Trophoblast cell (in vitro differentiated cells and primary cell): ENCODE measurements around the gene SERPINB1.

Experiments used
- DNase-seq, 2 donors: peaks; one replicate each; pipeline ENCODE4 v3.0.0-alpha.2; 2016
- H2AFZ ChIP-seq: 2 replicates; pipeline ENCODE4 v1.6.1; 2013; ENCODE audit warnings: low read length, moderate library complexity, mild to moderate bottlenecking; ENCODE audit not compliant: insufficient read depth, poor library complexity
- H2AK5ac ChIP-seq: 2 replicates; pipeline ENCODE4 v1.6.1; 2013; ENCODE audit warnings: mild to moderate bottlenecking, low read length
- H2BK120ac ChIP-seq: 2 replicates; pipeline ENCODE4 v1.6.1; 2013; ENCODE audit warnings: low read length, mild to moderate bottlenecking, moderate library complexity; ENCODE audit not compliant: insufficient read depth, poor library complexity
- H2BK12ac ChIP-seq: 2 replicates; pipeline ENCODE4 v1.6.1; 2013; ENCODE audit warnings: mild to moderate bottlenecking, low read length, moderate library complexity
- H2BK5ac ChIP-seq: 2 replicates; pipeline ENCODE4 v1.6.1; 2013; ENCODE audit warnings: low read length, low read depth, moderate library complexity, mild to moderate bottlenecking; ENCODE audit not compliant: poor library complexity
- H3K14ac ChIP-seq: 2 replicates; pipeline ENCODE4 v1.6.1; 2013; ENCODE audit warnings: mild to moderate bottlenecking, low read length
- H3K18ac ChIP-seq: 2 replicates; pipeline ENCODE4 v1.6.1; 2013; ENCODE audit warnings: mild to moderate bottlenecking, low read length
- H3K23ac ChIP-seq: 2 replicates; pipeline ENCODE4 v1.6.1; 2013; ENCODE audit warnings: low read length
- H3K27ac ChIP-seq: 2 replicates; pipeline ENCODE4 v1.5.1; 2013; ENCODE audit warnings: low read depth, mild to moderate bottlenecking, inconsistent platforms, low read length, moderate library complexity
- H3K27me3 ChIP-seq: 2 replicates; pipeline ENCODE4 v1.6.1; 2013; ENCODE audit warnings: inconsistent platforms, mild to moderate bottlenecking, low read length, moderate library complexity; ENCODE audit not compliant: insufficient read depth
- H3K36me3 ChIP-seq, 2 experiments: 1 replicate in 1 of 2; 2 replicates in 1 of 2; pipeline ENCODE4 v1.6.1; 2013; ENCODE audit warnings: low read length in 2 of 2, mild to moderate bottlenecking in 2 of 2, moderate library complexity in 1 of 2; ENCODE audit not compliant: insufficient read depth in 2 of 2, control insufficient read depth in 1 of 2
- H3K4ac ChIP-seq: 2 replicates; pipeline ENCODE4 v1.6.1; 2013; ENCODE audit warnings: low read depth, mild to moderate bottlenecking, low read length, moderate library complexity
- H3K4me1 ChIP-seq, 2 experiments: 1 replicate in 1 of 2; 2 replicates in 1 of 2; pipeline ENCODE4 v1.6.1; 2013; ENCODE audit warnings: low read length in 2 of 2, mild to moderate bottlenecking in 2 of 2, moderate library complexity in 1 of 2; ENCODE audit not compliant: insufficient read depth in 2 of 2, control insufficient read depth in 1 of 2
- H3K4me2 ChIP-seq: 2 replicates; pipeline ENCODE4 v1.6.1; 2013; ENCODE audit warnings: inconsistent platforms, mild to moderate bottlenecking, low read length, moderate library complexity
- H3K4me3 ChIP-seq: 2 replicates; pipeline ENCODE4 v1.5.1; 2013; ENCODE audit warnings: mild to moderate bottlenecking, low read depth, low read length, inconsistent platforms
- H3K79me1 ChIP-seq: one replicate; pipeline ENCODE4 v1.6.1; 2013; ENCODE audit warnings: low read length
- H3K79me2 ChIP-seq: 2 replicates; pipeline ENCODE4 v1.6.1; 2013; ENCODE audit warnings: low read length, mild to moderate bottlenecking; ENCODE audit not compliant: control insufficient read depth, insufficient read depth, poor library complexity
- H3K9ac ChIP-seq: 2 replicates; pipeline ENCODE4 v1.6.1; 2013; ENCODE audit warnings: mild to moderate bottlenecking, low read length
- H3K9me3 ChIP-seq: 2 replicates; pipeline ENCODE4 v1.6.1; 2013; ENCODE audit warnings: low read depth, mild to moderate bottlenecking, control low read depth, inconsistent platforms, low read length; ENCODE audit not compliant: insufficient read depth
- H4K12ac ChIP-seq: 2 replicates; pipeline ENCODE4 v1.6.1; 2013; ENCODE audit warnings: low read depth, mild to moderate bottlenecking, low read length, moderate library complexity
- H4K8ac ChIP-seq: 2 replicates; pipeline ENCODE4 v1.6.1; 2013; ENCODE audit warnings: low read depth, mild to moderate bottlenecking, low read length, moderate library complexity
- H4K91ac ChIP-seq: one replicate; pipeline ENCODE4 v1.6.1; 2013; ENCODE audit warnings: low read depth, mild to moderate bottlenecking, low read length, moderate library complexity
- WGBS: extraction: QIAGEN DNeasy Blood & Tissue Kit; methylation state at CpG from one replicate; pipeline ENCODE4 v1.1.7; 2013; ENCODE audit warnings: missing lambda C conversion rate; ENCODE audit not compliant: insufficient read length, insufficient coverage; ENCODE audit errors: extremely low coverage; 5-methylcytosine and 5-hydroxymethylcytosine counted together

SERPINB1 gene

DNA sequence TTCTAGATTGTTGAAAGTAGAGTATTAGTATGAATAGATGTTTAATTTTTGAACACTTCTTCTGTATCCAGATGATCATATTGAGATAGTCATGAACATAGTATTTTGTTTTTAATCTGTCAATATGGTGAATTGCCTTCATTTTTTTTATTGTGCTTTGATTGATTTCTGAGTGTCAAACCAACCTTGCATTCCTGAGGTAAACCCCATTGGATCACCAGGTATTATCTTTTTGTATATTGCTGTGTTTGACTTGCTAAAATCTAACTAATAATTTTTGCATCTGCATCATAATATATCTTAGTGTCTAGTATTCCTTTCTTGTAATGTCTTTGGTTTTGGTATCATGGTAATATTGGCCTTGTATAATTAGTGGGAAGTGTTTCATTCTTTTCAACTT, 25.5 kb downstream of the SERPINB1 start:
- Histone ChIP-seq H3K27ac (no peak overlapping the region), H3K9ac (no peak overlapping the region), H3K4me1 (no peaks in the 10 kb centered on the region), H3K27me3 (no peaks in the 10 kb centered on the region), H4K8ac (no peak overlapping the region), H2BK12ac (no peak overlapping the region), H2BK120ac (no peak overlapping the region), H3K9me3 (no peaks in the 10 kb centered on the region), H3K4me3 (no peak overlapping the region), H4K91ac (no peak overlapping the region), H3K36me3 (no peaks in the 10 kb centered on the region), H3K4ac (no peak overlapping the region), H4K12ac (no peak overlapping the region), H3K79me2 (no peaks in the 10 kb centered on the region), H2BK5ac (no peak overlapping the region), H2AK5ac (no peak overlapping the region), H3K14ac (no peak overlapping the region), H3K23ac (no peak overlapping the region), H3K18ac (no peak overlapping the region), H2AFZ (no peak overlapping the region), H3K79me1 (no peaks in the 10 kb centered on the region), H3K4me2 (no peak overlapping the region)
- DNase-seq = no peak

DNA sequence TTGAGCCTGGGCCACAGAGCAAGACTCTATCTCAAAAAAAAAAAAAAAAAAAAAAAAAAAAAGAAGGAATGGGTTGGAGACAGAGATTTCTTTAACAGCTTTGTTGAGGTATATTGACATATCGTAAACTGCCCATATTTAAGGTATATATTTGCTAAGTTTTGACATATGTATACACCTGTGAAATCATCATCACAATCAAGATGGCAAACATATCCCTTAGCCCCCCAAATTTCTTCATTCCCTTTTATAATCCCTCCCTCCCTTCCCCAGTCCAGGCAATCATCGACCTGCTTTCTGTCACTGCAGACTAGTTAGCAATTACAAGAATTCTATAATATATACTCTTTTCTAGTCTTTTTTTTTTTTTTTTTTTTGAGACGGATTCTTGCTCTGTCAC, 29.0 kb downstream of the SERPINB1 start:
- Histone ChIP-seq H3K79me1 (no peaks in the 10 kb centered on the region), H3K4ac (no peak overlapping the region), H4K12ac (no peak overlapping the region), H3K4me1 (no peaks in the 10 kb centered on the region), H4K91ac (no peak overlapping the region), H3K23ac (no peak overlapping the region), H2BK120ac (no peak overlapping the region), H3K18ac (no peak overlapping the region), H3K9me3 (no peaks in the 10 kb centered on the region), H2BK5ac (no peak overlapping the region), H2AK5ac (no peak overlapping the region), H3K27me3 (no peaks in the 10 kb centered on the region), H4K8ac (no peak overlapping the region), H3K4me2 (no peak overlapping the region), H3K14ac (no peak overlapping the region), H3K27ac (no peak overlapping the region), H2AFZ (no peak overlapping the region), H3K36me3 (no peaks in the 10 kb centered on the region), H3K4me3 (no peak overlapping the region), H3K79me2 (no peaks in the 10 kb centered on the region), H2BK12ac (no peak overlapping the region), H3K9ac (no peak overlapping the region)
- no CpG with 5 or more reads among the region's 3 CpGs for WGBS
- no peak for DNase-seq

DNA sequence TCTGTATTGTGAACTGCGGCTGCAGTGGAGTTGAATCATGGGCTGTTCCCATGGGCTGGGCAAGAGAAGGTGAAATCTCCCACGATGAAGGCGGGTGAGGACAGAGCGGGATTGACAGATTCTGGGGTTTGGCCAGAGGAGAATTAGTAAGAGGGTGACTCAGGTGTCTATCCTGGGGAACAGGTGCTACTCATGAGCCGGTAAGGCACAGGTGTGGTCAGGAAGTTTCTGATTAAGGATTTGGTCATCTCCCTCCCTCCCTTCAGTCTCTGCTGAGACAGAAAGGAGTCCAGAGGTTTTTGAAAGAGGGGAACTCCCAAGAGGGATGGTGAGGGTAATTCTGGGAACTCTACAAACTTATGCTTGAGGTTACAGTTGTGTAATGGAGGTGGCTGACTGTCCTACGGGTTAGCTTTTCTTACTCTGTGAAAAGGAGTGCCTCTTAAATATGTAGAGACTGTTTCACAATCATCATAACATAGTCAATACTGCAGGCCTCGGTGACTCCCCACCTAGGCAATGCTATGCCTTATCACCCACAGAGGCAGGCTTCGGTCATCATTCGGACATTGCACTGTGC, 31.5 kb downstream of the SERPINB1 start:
- Histone ChIP-seq H3K14ac (no peak overlapping the region), H4K91ac (no peak overlapping the region), H4K12ac (no peak overlapping the region), H3K4me1 (no peaks in the 10 kb centered on the region), H4K8ac (no peak overlapping the region), H2BK5ac (no peak overlapping the region), H2BK12ac (no peak overlapping the region), H3K23ac (no peak overlapping the region), H3K27ac (no peak overlapping the region), H3K9me3 (no peaks in the 10 kb centered on the region), H3K79me2 (no peaks in the 10 kb centered on the region), H3K4ac (no peak overlapping the region), H3K9ac (no peak overlapping the region), H2AFZ (no peak overlapping the region), H2AK5ac (no peak overlapping the region), H3K27me3 (no peaks in the 10 kb centered on the region), H2BK120ac (no peak overlapping the region), H3K18ac (no peak overlapping the region), H3K79me1 (no peaks in the 10 kb centered on the region), H3K4me3 (no peak overlapping the region), H3K4me2 (no peak overlapping the region), H3K36me3 (no peaks in the 10 kb centered on the region)
- no CpG with 5 or more reads among the region's 9 CpGs for WGBS
- peak; percentile 77 to 80 for DNase-seq

DNA sequence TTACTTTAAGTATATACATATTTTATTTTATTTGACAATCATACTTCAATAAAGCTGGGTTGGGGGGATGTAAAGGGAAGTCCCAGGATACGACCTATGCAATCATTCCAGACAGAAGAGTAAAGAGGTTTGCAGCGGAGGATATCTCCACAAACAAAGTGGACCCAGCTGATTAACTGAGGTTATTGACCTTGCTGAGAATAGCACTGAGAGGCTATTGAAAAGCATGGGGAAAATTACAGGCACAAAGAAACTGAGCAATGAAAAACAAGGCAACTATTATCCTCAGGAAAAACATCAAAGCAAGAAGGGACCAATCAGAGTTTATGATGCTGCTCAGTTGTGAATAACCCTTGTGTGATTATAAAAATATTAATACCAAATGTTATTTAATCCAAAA, 32.6 kb downstream of the SERPINB1 start:
- H3K36me3 ChIP-seq = no peaks in the 10 kb centered on the region
- no peak for DNase-seq
- no peaks in the 10 kb centered on the region for H3K79me1 ChIP-seq
- H2BK12ac ChIP-seq = no peak overlapping the region
- H3K14ac ChIP-seq = no peak overlapping the region
- H2BK120ac ChIP-seq = no peak overlapping the region
- H2BK5ac ChIP-seq = no peak overlapping the region
- no peak overlapping the region for H3K9ac ChIP-seq
- no CpG with 5 or more reads among the region's 2 CpGs for WGBS
- H2AFZ ChIP-seq = no peak overlapping the region
- no peaks in the 10 kb centered on the region for H3K27me3 ChIP-seq
- H2AK5ac ChIP-seq = no peak overlapping the region
- no peaks in the 10 kb centered on the region for H3K79me2 ChIP-seq
- no peak overlapping the region for H3K23ac ChIP-seq
- no peak overlapping the region for H4K12ac ChIP-seq
- H3K4me3 ChIP-seq = no peak overlapping the region
- no peak overlapping the region for H3K4me2 ChIP-seq
- H4K8ac ChIP-seq = no peak overlapping the region
- H3K27ac ChIP-seq = no peak overlapping the region
- no peak overlapping the region for H3K18ac ChIP-seq
- H3K4ac ChIP-seq = no peak overlapping the region
- no peak overlapping the region for H4K91ac ChIP-seq
- H3K4me1 ChIP-seq = no peaks in the 10 kb centered on the region
- H3K9me3 ChIP-seq = no peaks in the 10 kb centered on the region
